HCT116 (cell line): ENCODE measurements around the gene IL1RL1. TPM values are rescaled to one million over a fixed set of nuclear protein-coding genes. Genes with fewer than 3 reads are reported as not detected.

Experiments used
- ATAC-seq: fragments of 200-7000 bp; cut with Tn5 transposase; 2 replicates; pipeline ENCODE4 v1.9.1; 2020; ENCODE audit warnings: mild to moderate bottlenecking, moderate library complexity
- BruUV-seq: library from RNA; stranded (reverse); fragments of 400-500 nt; replicated peaks from 2 replicates; lab custom pipeline; 2021; lab: Mats Ljungman, UMichigan
- CTCF ChIA-PET: fragments of 300-600 bp; sonication (Branson Sonifier 250); formaldehyde crosslinking; loops from one replicate; lab custom pipeline; 2021; ENCODE audit warnings: antibody characterized with exemption; lab: Charles Lee
- POLR2A ChIA-PET: fragments of 300-600, 350-600 bp; sonication (Branson Sonifier 250); formaldehyde crosslinking; loops from one replicate; lab custom pipeline; 2021; ENCODE audit warnings: antibody characterized with exemption; lab: Charles Lee
- RAD21 ChIA-PET, 2 experiments: fragments of 300-600 bp; sonication (Branson Sonifier 250); formaldehyde crosslinking; loops; one replicate each; lab custom pipeline; 2023; ENCODE audit warnings: low total read pairs in 2 of 2; ENCODE audit not compliant: uncharacterized antibody in 2 of 2, unreplicated experiment in 2 of 2, low non-redundant PET in 1 of 2; lab: Charles Lee
- DNase-seq: peaks from one replicate; pipeline ENCODE4 v3.0.0-alpha.2; 2010; ENCODE audit warnings: low read depth, low spot score
- H2AFZ ChIP-seq: fragments of 200-600 bp; shearing (Covaris generic), sonication (generic); 2 replicates; pipeline ENCODE4 v1.6.1; 2017; ENCODE audit warnings: low read depth, mixed run types, mixed read lengths, antibody characterized with exemption, low read length; ENCODE audit not compliant: poor library complexity, severe bottlenecking
- H3K27ac ChIP-seq: 2 replicates; pipeline ENCODE4 v1.5.1; 2012; ENCODE audit warnings: low read depth, low read length
- H3K27me3 ChIP-seq: fragments of 200-600 bp; sonication (generic); 2 replicates; pipeline ENCODE4 v1.6.1; 2016; ENCODE audit warnings: mixed run types, low read length, mixed read lengths; ENCODE audit not compliant: insufficient read depth
- H3K36me3 ChIP-seq, 2 experiments: fragments of 200-500 bp in 1 of 2; fragments of 200-600 bp in 1 of 2; sonication (Bioruptor generic) in 1 of 2; sonication (generic) in 1 of 2; 2 replicates each; pipeline versions ENCODE4 v1.5.1 to v1.6.1; 2014 to 2016; ENCODE audit warnings: low read length in 2 of 2, inconsistent platforms in 1 of 2, mixed read lengths in 1 of 2, mixed run types in 1 of 2; ENCODE audit not compliant: insufficient read depth in 2 of 2, control insufficient read depth in 1 of 2
- H3K4me1 ChIP-seq, 2 experiments: fragments of 200-600 bp in 1 of 2; sonication (generic) in 1 of 2; 2 replicates each; pipeline versions ENCODE4 v1.5.1 to v1.6.1; 2012 to 2017; ENCODE audit warnings: low read length in 2 of 2, inconsistent platforms in 1 of 2, mild to moderate bottlenecking in 1 of 2, mixed read lengths in 1 of 2, mixed run types in 1 of 2, moderate library complexity in 1 of 2; ENCODE audit not compliant: insufficient read depth in 2 of 2, control insufficient read depth in 1 of 2
- H3K4me2 ChIP-seq: fragments of 200-600 bp; sonication (generic); 2 replicates; pipeline ENCODE4 v1.6.1; 2017; ENCODE audit warnings: mixed run types, low read length, mixed read lengths
- H3K4me3 ChIP-seq, 2 experiments: fragments of 200-600 bp in 1 of 2; sonication (generic) in 1 of 2; replicated peaks in 1 of 2; 2 replicates each; pipeline ENCODE4 v1.5.1; 2011 to 2016; ENCODE audit warnings: low read length in 2 of 2, control low read depth in 1 of 2, low read depth in 1 of 2, mild to moderate bottlenecking in 1 of 2, mixed read lengths in 1 of 2, mixed run types in 1 of 2
- H3K79me2 ChIP-seq: fragments of 200-600 bp; sonication (generic); 2 replicates; pipeline ENCODE4 v1.6.1; 2017; ENCODE audit warnings: mild to moderate bottlenecking, mixed run types, low read length, moderate library complexity, mixed read lengths; ENCODE audit not compliant: insufficient read depth
- H3K9ac ChIP-seq: fragments of 200-600 bp; sonication (generic); 2 replicates; pipeline ENCODE4 v1.6.1; 2016; ENCODE audit warnings: low read length, mixed read lengths
- H3K9me2 ChIP-seq: fragments of 200-600 bp; sonication (generic), shearing (Covaris generic); 2 replicates; pipeline ENCODE4 v1.6.1; 2017; ENCODE audit warnings: mixed run types, mild to moderate bottlenecking, moderate library complexity; ENCODE audit not compliant: insufficient read depth
- H3K9me3 ChIP-seq, 2 experiments: fragments of 200-500 bp in 1 of 2; fragments of 200-600 bp in 1 of 2; sonication (Bioruptor generic) in 1 of 2; sonication (generic) in 1 of 2; 2 replicates each; pipeline ENCODE4 v1.6.1; 2014 to 2017; ENCODE audit warnings: low read length in 2 of 2, mixed read lengths in 2 of 2, inconsistent platforms in 1 of 2, low read depth in 1 of 2, mild to moderate bottlenecking in 1 of 2, mixed run types in 1 of 2, moderate library complexity in 1 of 2; ENCODE audit not compliant: control insufficient read depth in 1 of 2, insufficient read depth in 1 of 2
- H4K20me1 ChIP-seq: fragments of 200-600 bp; sonication (generic), shearing (Covaris generic); 2 replicates; pipeline ENCODE4 v1.6.1; 2017; ENCODE audit warnings: mixed run types, mild to moderate bottlenecking, moderate library complexity; ENCODE audit not compliant: insufficient read depth
- ATF3 ChIP-seq: IDR thresholded peaks from 2 replicates; pipeline ENCODE4 v1.6.1; 2012
- CBX3 ChIP-seq: IDR thresholded peaks from 2 replicates; pipeline ENCODE4 v1.6.1; 2012; ENCODE audit warnings: low read depth
- CEBPB ChIP-seq: IDR thresholded peaks from 2 replicates; pipeline ENCODE4 v1.6.1; 2012; ENCODE audit warnings: low read depth
- EGR1 ChIP-seq: IDR thresholded peaks from 2 replicates; pipeline ENCODE4 v1.6.1; 2012; ENCODE audit warnings: low read depth
- EZH2 ChIP-seq: fragments of 200-600 bp; sonication (generic); IDR thresholded peaks from 2 replicates; pipeline ENCODE4 v1.6.1; 2017; ENCODE audit warnings: antibody characterized with exemption, mixed run types
- EZH2phosphoT487 ChIP-seq: fragments of 200-600 bp; IDR thresholded peaks from 2 replicates; pipeline ENCODE4 v1.6.1; 2018; ENCODE audit warnings: antibody characterized with exemption, borderline replicate concordance
- FOSL1 ChIP-seq: IDR thresholded peaks from 2 replicates; pipeline ENCODE4 v1.6.1; 2012; ENCODE audit warnings: low read depth
- JUND ChIP-seq: IDR thresholded peaks from 2 replicates; pipeline ENCODE4 v1.6.1; 2012
- MAX ChIP-seq: IDR thresholded peaks from 2 replicates; pipeline ENCODE4 v1.6.1; 2012
- POLR2A ChIP-seq: IDR thresholded peaks from 2 replicates; pipeline ENCODE4 v1.7.0; 2011; ENCODE audit warnings: borderline replicate concordance; ENCODE audit not compliant: insufficient read depth, insufficient read length; ENCODE audit errors: extremely low read depth
- POLR2AphosphoS5 ChIP-seq: IDR thresholded peaks from 2 replicates; pipeline ENCODE4 v1.6.1; 2011; ENCODE audit warnings: mild to moderate bottlenecking, low read depth, low read length, moderate library complexity
- RAD21 ChIP-seq: IDR thresholded peaks from 2 replicates; pipeline ENCODE4 v1.6.1; 2012; ENCODE audit warnings: low read depth, mild to moderate bottlenecking
- REST ChIP-seq: IDR thresholded peaks from 2 replicates; pipeline ENCODE4 v1.6.1; 2012; ENCODE audit warnings: low read depth
- SIN3A ChIP-seq: IDR thresholded peaks from 2 replicates; pipeline ENCODE4 v1.6.1; 2012; ENCODE audit warnings: low read depth
- SP1 ChIP-seq: IDR thresholded peaks from 2 replicates; pipeline ENCODE4 v1.6.1; 2012; ENCODE audit warnings: low read depth
- TCF7L2 ChIP-seq: IDR thresholded peaks from 2 replicates; pipeline ENCODE4 v1.7.0; 2011; ENCODE audit warnings: borderline replicate concordance, inconsistent platforms; ENCODE audit not compliant: insufficient read depth, insufficient read length; ENCODE audit errors: extremely low read depth
- YY1 ChIP-seq: IDR thresholded peaks from 2 replicates; pipeline ENCODE4 v1.6.1; 2011; ENCODE audit warnings: low read length, low read depth, moderate library complexity, mild to moderate bottlenecking; ENCODE audit not compliant: insufficient replicate concordance; ENCODE audit errors: extremely low read depth
- ZBTB33 ChIP-seq: IDR thresholded peaks from 2 replicates; pipeline ENCODE4 v1.6.1; 2011; ENCODE audit warnings: mild to moderate bottlenecking, low read length, moderate library complexity; ENCODE audit not compliant: insufficient replicate concordance; ENCODE audit errors: extremely low read depth
- ZFX ChIP-seq: fragments of 450-650 bp; IDR thresholded peaks from 2 replicates; pipeline ENCODE4 v1.6.1; 2017
- ZNF274 ChIP-seq: fragments of 200-500 bp; sonication (Bioruptor generic); IDR thresholded peaks from 2 replicates; pipeline ENCODE4 v1.6.1; 2014; ENCODE audit warnings: mild to moderate bottlenecking, low read depth, low read length, inconsistent platforms
- intact Hi-C: fragments of 100-400 bp; cut with micrococcal nuclease; formaldehyde crosslinking; loops from 2 replicates; pipeline ENCODE4 v1.10.0; 2022
- total RNA-seq: library from RNA; stranded (reverse); gene quantifications from one replicate; pipeline ENCODE4 v1.2.1, GENCODE V29; 2021; ENCODE audit not compliant: unreplicated experiment

Gene IL1RL1
- total RNA-seq, 1 experiment from 2014 or later = not detected

GRCh38 chr2:102356741-102357140 is 45.4 kb downstream of the IL1RL1 start:
- TF ChIP-seq POLR2AphosphoS5 (no peak), ZFX (no peak), EZH2 (no peak), ZNF274 (no peak), SP1 (no peak), ZBTB33 (no peak), EGR1 (no peak), FOSL1 (no peak), POLR2A (no peak), ATF3 (no peak), CBX3 (no peak), EZH2phosphoT487 (no peak), YY1 (no peak), JUND (no peak), REST (no peak), CEBPB (no peak), TCF7L2 (no peak), SIN3A (no peak), RAD21 (no peak), MAX (no peak)
- DNase-seq = no peak
- no peaks in the 10 kb centered on the region for H4K20me1 ChIP-seq
- no peak overlapping the region for H3K4me3 ChIP-seq
- intact Hi-C loops = loop anchor here (5.0 kb wide), 2 partner anchors 104 to 349 kb away; no protein-coding TSS in a partner anchor
- H3K9ac ChIP-seq = no peak overlapping the region
- H3K9me3 ChIP-seq = no peaks in the 10 kb centered on the region
- no peak overlapping the region for H2AFZ ChIP-seq
- H3K4me1 ChIP-seq = peaks cover 0 to 7% of the 10 kb centered on the region in 2 experiments; a peak in 2 of 4 replicates
- RAD21 ChIA-PET = no interaction called here
- H3K36me3 ChIP-seq = no peaks in the 10 kb centered on the region
- no peaks in the 10 kb centered on the region for H3K79me2 ChIP-seq
- POLR2A ChIA-PET = no interaction called here
- no peaks in the 10 kb centered on the region for H3K9me2 ChIP-seq
- H3K4me2 ChIP-seq = no peak overlapping the region
- BruUV-seq = no TSS peak
- CTCF ChIA-PET = interaction anchor here (1.3 kb wide), 1 partner anchor 116 kb away, joined by 3 read pairs; no protein-coding TSS in a partner anchor
- no peaks in the 10 kb centered on the region for H3K27me3 ChIP-seq
- H3K27ac ChIP-seq = no peak overlapping the region
- ATAC-seq = no peak
